Sigmoid colon (tissue), 4 donors: ENCODE results near the gene DDI2.

Experiments used
- CTCF ChIP-seq, 4 experiments: fragments of 450-650 bp in 3 of 4; fragments of 200-600 bp in 1 of 4; IDR thresholded peaks; one replicate each; pipeline ENCODE4 v1.5.1; 2016 to 2019; ENCODE audit warnings: antibody characterized with exemption in 4 of 4, mild to moderate bottlenecking in 3 of 4, moderate library complexity in 2 of 4
- POLR2A ChIP-seq, 2 donors: fragments of 450-650 bp; IDR thresholded peaks; one replicate each; pipeline ENCODE4 v1.6.1; 2016; ENCODE audit warnings: antibody characterized with exemption in 2 of 2, mild to moderate bottlenecking in 2 of 2, moderate library complexity in 2 of 2
- POLR2AphosphoS5 ChIP-seq, 4 donors: sonication (generic); formaldehyde crosslinking; IDR thresholded peaks; one replicate each; pipeline ENCODE4 v1.6.1; 2017; ENCODE audit warnings: antibody characterized with exemption in 4 of 4

GRCh38 chr1:15705184-15705566 lies 87.9 kb downstream of the DDI2 start:
- TF ChIP-seq CTCF (IDR thresholded peaks at IDR 0.05) (no peak), POLR2A (IDR thresholded peaks at IDR 0.05) (no peak), POLR2AphosphoS5 (IDR thresholded peaks at IDR 0.05) (no peak)
